GM21423 (cell line): ENCODE data around the gene PRKG1.

ENCODE experiments used
- ATAC-seq: cut with Tn5 transposase; IDR thresholded peaks from one replicate; pipeline ENCODE4 v1.9.1; 2021; ENCODE audit warnings: mild to moderate bottlenecking, moderate library complexity; ENCODE audit not compliant: unreplicated experiment

Gene PRKG1

DNA sequence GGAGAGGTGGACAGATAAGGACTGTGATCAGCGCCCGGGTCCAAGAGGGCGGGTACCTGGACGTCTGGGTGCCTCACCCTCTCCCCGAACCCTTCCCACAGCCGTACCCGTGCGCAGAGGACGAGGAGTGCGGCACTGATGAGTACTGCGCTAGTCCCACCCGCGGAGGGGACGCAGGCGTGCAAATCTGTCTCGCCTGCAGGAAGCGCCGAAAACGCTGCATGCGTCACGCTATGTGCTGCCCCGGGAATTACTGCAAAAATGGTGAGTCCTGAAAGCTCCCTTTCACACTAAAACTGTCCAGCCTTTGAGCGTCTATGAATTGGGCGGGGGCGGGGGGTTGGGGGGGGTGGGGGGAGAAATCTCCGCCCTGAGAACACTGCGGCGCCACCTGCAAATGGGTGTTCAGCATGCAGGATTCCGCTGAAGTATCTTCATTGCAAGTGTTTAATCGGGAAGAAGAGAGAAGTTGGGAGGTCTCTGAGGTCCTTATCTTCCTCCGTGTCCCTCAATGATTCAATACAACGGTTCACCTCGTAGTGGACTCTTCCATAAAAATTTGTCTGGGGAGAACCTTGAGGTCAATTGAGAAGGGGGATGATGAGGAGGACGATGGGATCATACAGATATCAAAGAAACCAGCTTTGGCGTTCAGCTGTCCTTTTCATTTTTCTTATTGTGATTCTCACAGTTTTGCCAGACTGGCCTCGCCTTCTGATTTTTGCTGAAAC lies 1240.7 kb downstream of the PRKG1 start:
- no peak for ATAC-seq

DNA sequence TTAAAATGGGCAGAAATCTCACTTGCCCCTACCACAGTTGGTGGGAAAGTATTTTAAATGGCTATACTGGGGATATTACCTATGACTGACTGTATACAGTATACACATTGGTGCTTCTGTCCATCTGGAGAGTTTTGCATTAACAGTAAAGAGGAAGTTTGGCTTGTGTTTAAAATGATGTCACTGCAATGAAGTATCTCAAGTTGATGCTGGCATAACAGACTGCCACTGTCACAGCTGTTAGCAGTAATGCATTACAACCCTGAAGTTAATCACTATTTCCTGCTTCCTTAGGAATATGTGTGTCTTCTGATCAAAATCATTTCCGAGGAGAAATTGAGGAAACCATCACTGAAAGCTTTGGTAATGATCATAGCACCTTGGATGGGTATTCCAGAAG lies 1241.7 kb downstream of the PRKG1 start:
- no peak for ATAC-seq

DNA sequence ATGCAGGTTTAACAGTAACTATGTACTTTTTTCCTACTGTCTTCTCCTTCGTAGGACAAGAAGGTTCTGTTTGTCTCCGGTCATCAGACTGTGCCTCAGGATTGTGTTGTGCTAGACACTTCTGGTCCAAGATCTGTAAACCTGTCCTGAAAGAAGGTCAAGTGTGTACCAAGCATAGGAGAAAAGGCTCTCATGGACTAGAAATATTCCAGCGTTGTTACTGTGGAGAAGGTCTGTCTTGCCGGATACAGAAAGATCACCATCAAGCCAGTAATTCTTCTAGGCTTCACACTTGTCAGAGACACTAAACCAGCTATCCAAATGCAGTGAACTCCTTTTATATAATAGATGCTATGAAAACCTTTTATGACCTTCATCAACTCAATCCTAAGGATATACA lies 1242.2 kb downstream of the PRKG1 start:
- no peak for ATAC-seq

DNA sequence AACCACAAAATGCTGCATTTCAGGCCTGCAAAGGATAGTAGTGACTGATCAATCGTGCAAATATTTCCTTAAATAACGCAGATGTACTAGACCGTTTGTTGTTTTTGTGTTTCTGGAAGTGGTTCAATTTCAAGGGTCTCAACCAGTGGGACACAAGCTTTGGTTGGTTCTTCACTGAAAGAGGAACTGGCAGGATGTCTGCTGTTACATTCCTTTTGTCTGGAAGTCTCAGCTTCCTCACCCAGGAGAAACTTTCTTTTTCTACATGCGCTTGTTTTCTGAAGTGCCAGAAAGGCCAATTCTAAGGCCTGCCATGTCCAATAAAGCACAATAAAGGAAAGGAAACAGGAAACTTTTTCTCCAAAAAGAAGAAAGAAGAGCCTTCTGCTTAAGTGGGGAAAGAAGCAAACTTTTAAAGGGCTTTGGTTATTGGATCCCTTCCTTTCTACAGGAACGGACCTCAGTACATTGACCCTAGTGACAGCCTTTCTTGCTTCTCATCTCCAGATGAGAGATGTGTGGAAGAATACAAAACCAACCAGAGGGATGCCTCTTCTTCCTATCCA lies 1243.9 kb downstream of the PRKG1 start:
- ATAC-seq, result no peak

DNA sequence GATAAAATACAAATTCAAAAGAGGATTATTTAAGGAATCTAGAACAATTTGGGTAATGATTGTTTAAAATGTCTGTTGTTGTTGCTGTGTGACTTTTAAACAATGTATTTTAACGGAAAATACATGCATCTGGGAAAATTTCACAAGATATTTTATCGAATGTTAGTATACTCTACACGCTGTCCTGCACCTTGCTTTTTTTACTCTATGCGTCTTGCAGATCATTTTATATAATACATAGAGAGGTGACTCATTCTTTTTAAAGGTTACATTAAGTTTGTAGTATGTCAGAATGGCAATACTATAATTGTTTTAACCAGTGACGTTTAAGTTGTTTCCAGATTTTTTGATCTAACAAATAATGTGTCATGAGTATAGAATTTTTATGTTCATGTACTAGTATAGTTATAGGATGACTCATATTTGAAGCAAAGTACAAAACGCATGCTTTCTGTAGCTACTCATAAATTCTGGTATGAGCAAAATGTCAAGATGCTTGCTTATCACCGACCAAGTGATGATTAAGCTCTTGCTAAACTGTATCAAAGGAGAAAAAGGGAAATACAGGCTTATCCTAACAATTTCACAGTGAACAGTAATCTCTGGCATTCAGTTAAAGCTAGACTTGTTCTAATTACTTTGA lies 1244.7 kb downstream of the PRKG1 start:
- ATAC-seq, result no peak

DNA sequence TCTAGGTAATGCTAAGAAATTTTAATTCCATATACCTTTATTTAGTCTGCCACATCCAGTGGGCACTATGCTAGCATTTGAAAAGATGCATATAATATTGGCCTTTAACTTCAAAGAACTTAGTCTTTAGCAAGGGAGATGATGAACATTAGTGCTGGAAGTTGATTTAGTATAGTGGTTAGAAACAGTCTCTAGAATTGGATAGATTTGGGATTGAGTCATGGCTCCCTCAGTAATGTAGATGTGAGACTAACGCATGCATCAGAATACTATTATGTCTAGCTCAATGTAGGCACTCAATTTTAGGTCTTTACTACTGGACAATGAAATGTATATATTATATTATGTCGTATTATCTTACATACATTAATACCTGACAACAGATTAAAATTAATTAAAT lies 1245.6 kb downstream of the PRKG1 start:
- no peak for ATAC-seq

DNA sequence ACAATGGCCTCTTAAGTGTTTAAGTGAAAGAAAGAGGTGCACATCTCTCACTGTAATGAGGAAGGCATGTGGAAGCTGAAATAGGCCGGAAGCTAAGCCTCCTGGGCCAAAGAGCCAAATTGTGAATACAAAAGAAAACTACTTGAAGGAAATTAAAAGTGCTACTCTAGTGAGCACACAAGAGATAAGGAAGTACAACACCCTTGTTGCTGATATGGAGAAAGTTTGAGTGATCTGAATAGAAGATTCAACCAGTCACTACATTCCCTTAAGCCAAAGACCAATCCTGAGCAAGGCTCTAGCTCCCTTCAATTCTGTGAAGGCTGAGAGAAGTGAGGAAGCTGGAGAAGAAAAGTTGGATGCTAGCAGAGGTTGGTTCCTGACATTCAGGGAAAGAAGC lies 1248.0 kb downstream of the PRKG1 start:
- ATAC-seq, result no peak

DNA sequence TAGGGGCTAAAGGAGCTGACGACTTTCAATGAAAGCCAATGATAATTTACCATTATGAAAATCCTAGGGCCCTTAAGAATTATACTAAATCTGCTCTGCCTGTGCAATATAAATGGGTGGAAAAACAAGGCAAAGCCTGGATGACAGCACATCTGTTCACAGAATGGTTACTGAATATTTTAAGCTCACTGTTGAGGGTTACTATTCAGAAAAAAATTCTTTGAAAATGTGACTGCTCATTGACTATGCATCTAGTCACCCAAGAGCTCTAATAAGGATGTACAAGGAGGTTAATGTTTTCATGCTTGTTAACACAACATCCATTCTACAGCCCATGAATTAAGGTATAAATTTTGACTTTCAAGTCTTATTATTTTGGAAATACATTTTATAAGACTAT lies 1248.6 kb downstream of the PRKG1 start:
- ATAC-seq, result no peak

DNA sequence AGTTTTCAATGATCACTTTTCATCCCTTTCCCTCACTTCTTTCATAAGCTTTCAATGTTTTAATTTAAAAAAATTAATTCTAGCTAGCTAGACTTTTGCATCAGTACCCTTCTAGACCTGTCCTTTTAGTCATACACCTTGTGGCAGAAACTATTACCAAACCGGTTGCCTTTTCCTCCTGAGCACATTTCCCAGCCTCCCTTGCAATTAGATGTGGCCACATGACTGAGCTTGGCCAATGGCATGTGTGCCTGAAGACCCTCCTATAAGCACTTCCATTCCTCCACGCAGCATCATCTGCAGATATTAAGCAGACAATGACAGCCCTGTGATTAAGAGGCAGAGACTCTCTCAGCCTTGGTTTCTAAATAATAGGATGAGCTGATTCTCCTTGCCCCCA lies 1252.1 kb downstream of the PRKG1 start:
- ATAC-seq, result no peak

DNA sequence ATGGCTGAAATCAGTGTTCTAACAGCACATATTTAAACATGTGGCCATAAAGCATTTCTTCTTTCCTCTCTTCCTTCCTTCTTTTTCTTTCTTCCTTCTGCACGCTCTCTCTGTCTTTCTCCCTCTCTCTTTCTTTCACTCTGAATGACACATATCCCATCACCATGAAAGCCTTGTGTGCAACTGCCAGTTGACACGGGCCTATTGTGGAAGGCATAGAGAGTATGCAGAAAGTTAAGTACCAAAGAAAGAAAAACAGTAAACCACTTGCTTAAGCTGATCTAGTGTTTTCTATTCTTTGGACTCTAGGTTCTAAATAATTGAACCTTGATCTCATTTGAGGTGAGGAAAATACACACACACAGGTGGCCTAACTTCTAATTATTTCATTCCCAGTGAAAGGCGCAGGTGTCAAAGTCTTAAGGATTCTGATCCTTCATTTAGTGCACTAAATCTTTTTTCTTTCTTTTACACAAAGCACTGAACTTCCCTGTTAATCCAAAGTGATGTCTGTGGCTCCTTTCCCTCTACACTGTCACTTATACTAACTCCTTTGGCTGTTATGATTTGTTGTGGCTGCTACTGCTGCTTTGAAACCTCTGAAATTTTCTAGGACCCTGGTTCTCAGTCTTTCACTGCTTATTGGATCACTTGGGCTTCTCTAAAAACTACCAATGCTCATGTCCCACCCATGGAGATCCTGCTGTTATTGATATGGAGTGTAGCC lies 1257.5 kb downstream of the PRKG1 start:
- no peak for ATAC-seq

DNA sequence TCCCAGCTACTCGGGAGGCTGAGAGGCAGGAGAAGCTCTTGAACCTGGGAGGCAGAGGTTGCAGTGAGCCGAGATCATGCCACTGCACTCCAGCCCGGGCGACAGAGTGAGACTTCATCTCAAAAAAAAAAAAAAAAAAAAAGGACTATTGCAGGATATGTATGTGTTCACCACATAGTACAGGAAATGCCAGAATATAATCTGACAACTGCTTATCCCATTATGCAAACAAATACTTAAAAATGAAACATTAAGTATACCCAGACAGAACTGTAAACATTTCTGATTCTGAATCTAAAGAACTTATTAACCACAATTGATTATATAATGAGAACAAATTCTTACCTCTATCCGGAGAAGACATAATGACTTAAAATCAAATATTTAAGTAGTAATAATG lies 1258.5 kb downstream of the PRKG1 start:
- no peak for ATAC-seq

DNA sequence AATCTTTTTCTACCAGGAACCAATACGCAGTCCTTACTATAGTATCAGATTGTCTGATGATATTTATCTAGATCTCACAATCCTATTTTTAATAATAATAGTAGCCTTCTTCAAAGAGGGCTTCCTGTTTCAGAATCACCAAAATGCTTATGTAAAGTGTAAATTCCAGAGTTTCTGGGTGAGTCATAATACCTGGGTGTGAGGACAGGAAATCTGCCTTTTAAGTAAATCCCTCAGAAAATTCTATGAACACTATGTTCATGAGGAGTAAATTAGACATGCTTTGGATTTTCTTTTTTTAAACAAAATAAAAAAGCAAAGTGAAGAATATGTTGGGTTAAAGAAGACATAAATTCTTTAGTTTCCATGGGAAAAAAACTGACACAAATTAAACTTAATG lies 1260.3 kb downstream of the PRKG1 start:
- no peak for ATAC-seq

DNA sequence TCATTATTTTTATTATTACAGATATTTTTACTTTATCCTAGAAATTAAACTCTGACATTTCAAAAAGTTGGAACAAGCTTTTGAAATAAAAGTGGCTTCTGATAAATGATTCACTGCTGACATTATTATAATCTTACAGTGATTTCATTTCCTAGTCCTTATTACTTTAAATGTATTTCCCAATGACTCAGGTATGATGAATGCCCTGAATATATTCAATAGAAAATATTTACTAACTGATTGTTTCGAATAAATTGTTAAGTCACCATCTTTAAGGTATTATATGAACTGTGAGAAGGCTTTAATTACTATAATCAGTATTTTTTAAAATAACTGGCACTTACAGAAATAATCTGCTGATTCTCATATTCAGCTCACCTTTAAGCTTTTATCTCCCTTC lies 1261.4 kb downstream of the PRKG1 start:
- ATAC-seq, result no peak

DNA sequence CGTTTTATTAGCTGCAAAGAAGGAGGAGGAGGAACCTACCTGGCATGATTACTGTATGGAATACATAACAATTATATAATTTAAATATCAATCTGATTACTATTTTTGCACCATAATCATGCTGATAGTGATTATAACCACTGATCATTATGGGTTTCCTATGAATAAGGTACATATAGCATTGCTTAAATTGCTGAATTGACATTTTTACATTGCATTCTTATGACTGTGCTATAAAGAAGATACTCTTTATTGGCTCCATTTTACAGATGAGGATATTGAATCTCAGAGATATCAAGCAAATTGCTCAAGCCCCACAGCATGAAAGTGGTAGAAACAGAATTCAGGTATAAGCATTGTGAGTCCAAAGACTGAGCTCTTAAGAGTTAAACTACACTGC lies 1262.9 kb downstream of the PRKG1 start:
- ATAC-seq, result no peak

DNA sequence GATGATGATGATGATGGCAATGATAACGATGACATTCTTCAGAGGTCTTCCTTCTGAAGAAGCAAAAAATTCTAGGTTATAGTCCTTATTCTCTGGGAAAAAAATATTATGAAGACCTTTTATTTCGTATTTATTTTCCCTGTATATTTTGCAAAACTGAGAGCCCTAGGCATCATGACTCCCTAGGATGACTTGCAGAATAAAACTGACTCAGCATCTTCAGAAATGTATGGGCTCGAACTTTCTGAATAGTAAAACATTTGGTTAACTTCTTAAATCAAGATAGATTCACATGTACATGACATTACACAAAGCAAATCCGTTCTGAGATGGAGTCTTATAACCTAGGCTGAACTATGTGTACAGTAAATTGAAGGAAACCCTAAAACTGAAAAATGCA lies 1269.2 kb downstream of the PRKG1 start:
- no peak for ATAC-seq

DNA sequence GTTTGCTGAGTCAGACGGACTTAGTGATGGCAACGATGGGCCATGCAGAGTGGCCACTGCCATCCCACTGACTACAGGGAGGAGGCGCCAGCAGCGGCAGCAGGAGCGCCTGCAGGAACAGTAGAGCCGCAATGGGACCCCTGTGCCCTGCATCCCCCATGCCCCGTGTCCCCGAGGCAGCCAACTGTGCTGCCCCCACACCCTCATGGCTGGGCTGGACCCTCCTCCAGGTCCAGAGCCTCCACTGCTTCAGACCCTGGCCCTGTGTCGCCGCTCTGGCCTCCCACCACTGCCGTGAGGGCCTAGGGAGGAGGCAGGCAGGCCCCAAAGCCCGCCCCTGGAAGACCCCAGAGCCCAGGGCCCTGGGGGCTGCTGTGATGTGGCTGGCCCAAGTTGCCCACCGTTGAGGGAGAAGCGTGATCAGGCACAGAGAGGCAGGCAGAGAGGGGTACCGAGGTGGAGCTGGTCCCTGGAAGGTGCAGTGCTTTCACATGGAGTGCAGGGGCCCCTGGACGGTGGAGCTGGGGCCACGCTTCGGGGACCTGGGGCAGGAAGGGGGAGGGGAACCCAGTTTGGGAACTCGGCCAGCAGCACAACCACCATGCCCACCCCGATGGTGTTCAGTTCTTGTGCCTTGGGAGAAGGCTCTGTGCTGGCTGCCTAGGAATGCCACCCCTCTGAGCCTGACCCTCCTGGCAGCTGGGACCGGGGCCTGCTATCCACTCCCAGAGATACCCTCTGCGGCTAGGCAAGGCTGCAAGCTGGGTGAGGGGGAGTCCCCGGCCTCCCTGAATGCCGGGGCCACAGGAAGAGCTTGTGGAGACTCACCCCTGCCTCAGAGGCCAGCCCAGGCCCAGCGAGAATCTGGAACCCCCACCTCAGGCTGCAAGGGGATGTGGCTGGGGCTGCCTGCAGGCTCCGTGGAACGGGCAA lies 1272.4 kb downstream of the PRKG1 start:
- ATAC-seq, result no peak

DNA sequence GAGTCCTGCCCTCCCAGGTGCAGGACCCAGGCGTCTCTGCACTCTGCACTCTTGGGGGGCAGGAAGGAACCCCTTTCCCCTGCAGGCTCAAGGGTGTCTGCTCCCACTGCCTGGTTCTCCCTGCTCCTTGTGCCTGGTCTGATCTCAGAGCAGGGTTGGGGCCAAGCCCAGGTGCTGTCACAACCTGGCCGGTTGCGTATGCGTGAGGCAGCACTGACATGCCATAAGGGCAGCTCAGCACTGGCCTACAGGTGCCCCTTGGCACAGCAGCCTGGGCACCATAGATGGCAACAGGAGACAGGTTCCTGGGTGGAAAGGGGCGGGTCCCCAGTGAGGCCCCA lies 1273.0 kb downstream of the PRKG1 start:
- no peak for ATAC-seq
